Stimulated activated CD4-positive, alpha-beta T cell treated with anti-CD3 and anti-CD28 coated beads, Interleukin-12 subunit alpha, Interleukin-12 subunit beta, amount 100 ng/mL, for 4 hours (primary cell): Measurements from ENCODE around the gene SARDH.

Experiments used
- DNase-seq: peaks from one replicate; pipeline ENCODE4 v3.0.0-alpha.2; 2020

The SARDH gene

GRCh38 chr9:133621725-133622267 is 116.4 kb downstream of the SARDH start:
- DNase-seq: no peak

GRCh38 chr9:133619791-133620190 is 118.4 kb downstream of the SARDH start:
- peak; percentile 33 for DNase-seq

- no peak for DNase-seq
These were observed 119.4 kb downstream of the SARDH start for GRCh38 chr9:133618726-133619125.

- DNase-seq: no peak
These were observed 121.3 kb downstream of the SARDH start for GRCh38 chr9:133616643-133617405.

- DNase-seq: no peak
These were observed 122.5 kb downstream of the SARDH start for GRCh38 chr9:133615606-133616188.

GRCh38 chr9:133615186-133615585 is 123.0 kb downstream of the SARDH start:
- DNase-seq: no peak

- no peak for DNase-seq
These were observed 123.5 kb downstream of the SARDH start for GRCh38 chr9:133614678-133615077.

- no peak for DNase-seq
These were observed 124.1 kb downstream of the SARDH start for GRCh38 chr9:133614056-133614455.
